ENCODE results near the gene BSG. TPM values are rescaled to one million over a fixed set of nuclear protein-coding genes. Genes with fewer than 3 reads are reported as not detected.

The BSG gene
- total RNA-seq, 4 donors from 2014 or later = 182 to 408 (median 289) TPM

DNA sequence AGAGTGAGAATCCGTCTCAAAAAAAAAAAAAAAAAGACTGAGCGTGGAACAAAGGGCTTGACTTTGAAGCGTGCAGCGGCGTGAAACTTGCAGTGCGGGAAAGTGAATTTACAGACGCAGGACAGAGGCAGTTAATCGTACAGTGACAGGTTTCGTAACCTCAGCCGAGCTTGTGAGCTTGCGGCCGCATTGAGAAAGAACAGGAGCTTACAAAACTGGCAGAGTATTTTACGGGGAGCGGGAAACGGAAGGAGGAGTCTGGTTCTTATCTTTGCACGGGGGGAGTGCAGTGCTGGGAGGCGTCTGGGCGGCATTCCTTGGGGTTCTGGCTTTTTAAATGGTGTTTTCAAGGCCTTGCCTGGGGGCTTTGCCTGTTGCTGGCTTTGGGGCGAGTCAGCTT lies 6.0 kb upstream of the BSG start:
- Histone ChIP-seq H3K9me3 (no peaks in the 10 kb centered on the region), H3K4me3 (no peak overlapping the region), H3K36me3 (no peaks in the 10 kb centered on the region), H3K27me3 (no peaks in the 10 kb centered on the region), H3K27ac (no peak overlapping the region), H3K4me1 (peaks cover 0 to 7% (median 6%) of the 10 kb centered on the region in 3 donors)
- TF ChIP-seq, protein P1, sequence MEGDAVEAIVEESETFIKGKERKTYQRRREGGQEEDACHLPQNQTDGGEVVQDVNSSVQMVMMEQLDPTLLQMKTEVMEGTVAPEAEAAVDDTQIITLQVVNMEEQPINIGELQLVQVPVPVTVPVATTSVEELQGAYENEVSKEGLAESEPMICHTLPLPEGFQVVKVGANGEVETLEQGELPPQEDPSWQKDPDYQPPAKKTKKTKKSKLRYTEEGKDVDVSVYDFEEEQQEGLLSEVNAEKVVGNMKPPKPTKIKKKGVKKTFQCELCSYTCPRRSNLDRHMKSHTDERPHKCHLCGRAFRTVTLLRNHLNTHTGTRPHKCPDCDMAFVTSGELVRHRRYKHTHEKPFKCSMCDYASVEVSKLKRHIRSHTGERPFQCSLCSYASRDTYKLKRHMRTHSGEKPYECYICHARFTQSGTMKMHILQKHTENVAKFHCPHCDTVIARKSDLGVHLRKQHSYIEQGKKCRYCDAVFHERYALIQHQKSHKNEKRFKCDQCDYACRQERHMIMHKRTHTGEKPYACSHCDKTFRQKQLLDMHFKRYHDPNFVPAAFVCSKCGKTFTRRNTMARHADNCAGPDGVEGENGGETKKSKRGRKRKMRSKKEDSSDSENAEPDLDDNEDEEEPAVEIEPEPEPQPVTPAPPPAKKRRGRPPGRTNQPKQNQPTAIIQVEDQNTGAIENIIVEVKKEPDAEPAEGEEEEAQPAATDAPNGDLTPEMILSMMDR (IDR thresholded peaks at IDR 0.05) = no peak
- TF ChIP-seq POLR2A (IDR thresholded peaks at IDR 0.05) = no peak
- no peak for DNase-seq
- intact Hi-C loops (cut with DNase I) = no loop called here
- WGBS, 2 donors = 71 to 72% methylated on average over 18 of the region's 19 CpGs

DNA sequence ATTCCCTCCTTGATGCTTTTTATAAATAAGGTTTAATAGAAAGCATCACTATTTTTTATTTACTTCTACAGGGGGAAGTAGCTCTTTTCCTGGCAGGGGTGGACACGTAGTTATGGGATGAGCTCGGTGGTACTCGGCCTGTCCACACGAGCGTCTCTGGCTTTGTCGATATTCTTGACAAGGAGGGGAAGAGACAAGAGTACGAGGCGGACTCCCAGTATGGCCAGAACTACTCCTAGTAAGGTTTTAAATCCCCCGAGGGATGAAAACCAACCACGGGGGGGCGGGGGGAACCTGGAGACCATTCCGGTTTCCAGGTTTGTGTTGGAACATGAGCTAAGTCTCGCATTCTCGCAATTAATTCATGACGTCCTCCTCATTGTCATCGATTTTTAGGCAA lies 5.6 kb upstream of the BSG start:
- H3K36me3 ChIP-seq = no peaks in the 10 kb centered on the region
- 77 to 78% methylated on average over 14 to 16 of the region's 16 CpGs for WGBS, 2 donors
- intact Hi-C loops (cut with DNase I) = no loop called here
- peaks cover 0 to 11% (median 8%) of the 10 kb centered on the region in 3 donors for H3K4me1 ChIP-seq
- H3K9me3 ChIP-seq = no peaks in the 10 kb centered on the region
- H3K4me3 ChIP-seq = no peak overlapping the region
- DNase-seq = no peak
- TF ChIP-seq, protein P1 (IDR thresholded peaks at IDR 0.05) = no peak
- TF ChIP-seq POLR2A (IDR thresholded peaks at IDR 0.05) = no peak
- H3K27ac ChIP-seq = no peak overlapping the region
- no peaks in the 10 kb centered on the region for H3K27me3 ChIP-seq

DNA sequence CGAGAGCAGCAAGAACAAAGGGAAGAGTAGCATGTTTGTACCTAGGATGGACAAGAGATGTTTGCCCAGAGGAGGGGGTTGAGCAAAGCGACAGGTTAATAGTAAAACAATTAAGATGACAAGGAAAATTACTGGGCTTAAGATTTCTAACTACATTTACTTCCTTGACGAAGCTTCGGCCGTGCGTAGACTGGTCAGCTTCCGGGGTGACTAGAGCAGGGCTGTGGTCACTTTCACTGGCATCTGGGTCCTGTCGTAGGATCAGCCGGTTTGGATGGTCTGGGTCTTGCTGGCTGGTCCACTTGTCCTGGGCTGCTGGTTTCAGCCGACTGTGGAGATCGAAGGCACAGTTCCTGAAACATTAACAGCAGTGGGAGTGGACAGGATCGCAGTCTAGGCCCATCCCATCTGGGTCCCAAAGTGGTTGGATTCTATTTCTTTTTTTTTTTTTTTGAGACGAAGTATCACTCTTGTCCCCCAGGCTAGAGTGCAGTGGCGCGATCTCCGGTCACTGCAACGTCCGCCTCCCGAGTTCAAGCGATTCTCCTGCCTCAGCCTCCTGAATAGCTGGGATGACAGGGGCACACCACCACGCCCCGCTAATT lies 5.0 kb upstream of the BSG start:
- H3K27me3 ChIP-seq = no peaks in the 10 kb centered on the region
- no peak overlapping the region for H3K4me3 ChIP-seq
- H3K4me1 ChIP-seq = peaks cover 0 to 13% (median 8%) of the 10 kb centered on the region in 3 donors
- TF ChIP-seq, protein P1 (IDR thresholded peaks at IDR 0.05) = no peak
- no peak for TF ChIP-seq POLR2A (IDR thresholded peaks at IDR 0.05)
- H3K36me3 ChIP-seq = no peaks in the 10 kb centered on the region
- no peak overlapping the region for H3K27ac ChIP-seq
- 87 to 90% methylated on average over 9 to 20 of the region's 22 CpGs for WGBS, 2 donors
- intact Hi-C loops (cut with DNase I) = no loop called here
- no peak for DNase-seq
- H3K9me3 ChIP-seq = no peaks in the 10 kb centered on the region

DNA sequence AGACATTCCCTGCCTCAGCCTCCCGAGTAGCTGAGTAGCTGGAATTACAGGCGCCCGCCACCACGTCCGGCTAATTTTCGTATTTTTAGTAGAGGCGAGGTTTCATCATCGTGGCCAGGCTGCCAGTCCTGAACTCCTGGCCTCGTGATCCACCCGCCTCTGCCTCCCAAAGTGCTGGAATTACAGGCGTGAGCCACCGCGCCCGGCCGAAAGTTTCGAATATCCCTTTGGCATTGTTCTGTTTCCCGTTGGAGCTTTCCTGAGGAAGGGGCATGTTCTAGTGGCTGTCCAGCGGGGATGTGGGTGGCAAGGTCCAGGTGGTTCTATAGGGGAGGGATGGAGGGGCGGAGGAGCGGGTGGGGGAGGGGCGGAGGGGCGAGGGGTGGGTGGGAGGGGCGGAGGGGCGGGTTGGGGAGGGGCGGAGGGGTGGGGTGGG lies 2.1 kb upstream of the BSG start:
- H3K27me3 ChIP-seq = no peaks in the 10 kb centered on the region
- H3K9me3 ChIP-seq = no peaks in the 10 kb centered on the region
- H3K27ac ChIP-seq = no peak overlapping the region
- no peak overlapping the region for H3K4me3 ChIP-seq
- intact Hi-C loops (cut with DNase I) = no loop called here
- WGBS, 2 donors = 74 to 80% methylated on average over 3 to 16 of the region's 25 CpGs
- H3K4me1 ChIP-seq = peaks cover 20 to 38% (median 27%) of the 10 kb centered on the region in 3 donors
- no peaks in the 10 kb centered on the region for H3K36me3 ChIP-seq
- DNase-seq = no peak
- TF ChIP-seq, protein P1 (IDR thresholded peaks at IDR 0.05) = no peak
- TF ChIP-seq POLR2A (IDR thresholded peaks at IDR 0.05) = no peak

DNA sequence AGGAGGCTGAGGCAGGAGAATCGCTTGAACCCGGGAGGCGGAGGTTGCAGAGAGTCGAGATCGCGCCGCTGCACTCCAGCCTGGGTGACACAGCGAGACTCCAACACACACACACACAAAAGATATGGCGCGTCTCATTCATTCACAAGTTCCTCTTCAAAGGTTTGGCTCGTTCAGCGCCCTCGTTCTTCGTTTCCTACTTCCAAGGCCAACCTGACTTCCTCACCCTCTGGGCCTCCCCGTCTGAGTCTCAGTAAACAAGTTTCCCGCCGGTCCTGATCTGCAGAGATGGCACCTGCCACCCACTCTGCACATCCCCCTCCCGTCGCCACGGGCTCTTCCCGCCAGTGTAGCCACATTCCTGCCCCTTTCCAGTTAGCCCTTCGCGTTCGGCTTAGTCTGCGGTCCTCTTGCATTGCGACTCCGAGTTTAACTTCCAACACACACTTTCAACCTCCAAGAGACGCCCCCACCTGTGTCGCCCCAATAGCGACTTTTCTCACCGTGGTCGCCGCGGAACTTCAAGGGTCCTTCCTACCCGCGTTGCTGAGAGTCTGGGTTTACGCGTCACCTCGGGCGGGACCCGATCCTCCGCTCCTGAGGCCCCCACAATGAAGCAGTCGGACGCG lies 1.3 kb upstream of the BSG start:
- Histone ChIP-seq H3K9me3 (no peaks in the 10 kb centered on the region), H3K4me3 (peak overlapping the region; percentile 69 to 100 (median 100)), H3K4me1 (peaks cover 28 to 46% (median 35%) of the 10 kb centered on the region in 3 donors), H3K27me3 (no peaks in the 10 kb centered on the region), H3K27ac (peak overlapping the region; percentile 83 to 97 (median 88)), H3K36me3 (no peaks in the 10 kb centered on the region)
- intact Hi-C loops (cut with DNase I) = no loop called here
- TF ChIP-seq, protein P1 (IDR thresholded peaks at IDR 0.05) = no peak
- no peak for DNase-seq
- WGBS, 2 donors = 1 to 5% methylated on average over 27 to 34 of the region's 45 CpGs
